HG02798 (cell line): ENCODE results near the gene PI16.

Experiments
- ATAC-seq: cut with Tn5 transposase; IDR thresholded peaks from one replicate; pipeline ENCODE4 v1.9.1; 2021; ENCODE audit warnings: mild to moderate bottlenecking; ENCODE audit not compliant: unreplicated experiment, poor library complexity

The PI16 gene

DNA sequence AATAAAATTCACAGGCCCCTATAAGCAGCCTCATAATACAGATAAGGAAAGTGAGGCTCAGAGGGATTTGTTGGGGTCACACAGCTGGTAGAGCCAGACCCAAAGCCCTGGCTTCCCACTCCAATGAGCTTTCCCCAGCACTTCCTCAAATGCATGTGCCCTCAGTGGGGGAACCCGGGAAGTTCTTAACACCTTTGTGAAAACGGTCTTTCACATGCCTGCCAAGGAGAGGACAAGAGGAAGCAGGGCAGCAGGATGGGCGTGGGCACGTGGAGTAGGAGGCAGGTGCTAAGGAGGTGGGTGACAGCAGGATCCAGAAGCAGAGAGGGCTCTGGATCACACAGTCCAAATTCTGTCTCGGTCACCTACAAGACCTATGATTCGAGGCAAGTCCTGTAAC lies 598 bp downstream of the PI16 start:
- ATAC-seq: no peak

DNA sequence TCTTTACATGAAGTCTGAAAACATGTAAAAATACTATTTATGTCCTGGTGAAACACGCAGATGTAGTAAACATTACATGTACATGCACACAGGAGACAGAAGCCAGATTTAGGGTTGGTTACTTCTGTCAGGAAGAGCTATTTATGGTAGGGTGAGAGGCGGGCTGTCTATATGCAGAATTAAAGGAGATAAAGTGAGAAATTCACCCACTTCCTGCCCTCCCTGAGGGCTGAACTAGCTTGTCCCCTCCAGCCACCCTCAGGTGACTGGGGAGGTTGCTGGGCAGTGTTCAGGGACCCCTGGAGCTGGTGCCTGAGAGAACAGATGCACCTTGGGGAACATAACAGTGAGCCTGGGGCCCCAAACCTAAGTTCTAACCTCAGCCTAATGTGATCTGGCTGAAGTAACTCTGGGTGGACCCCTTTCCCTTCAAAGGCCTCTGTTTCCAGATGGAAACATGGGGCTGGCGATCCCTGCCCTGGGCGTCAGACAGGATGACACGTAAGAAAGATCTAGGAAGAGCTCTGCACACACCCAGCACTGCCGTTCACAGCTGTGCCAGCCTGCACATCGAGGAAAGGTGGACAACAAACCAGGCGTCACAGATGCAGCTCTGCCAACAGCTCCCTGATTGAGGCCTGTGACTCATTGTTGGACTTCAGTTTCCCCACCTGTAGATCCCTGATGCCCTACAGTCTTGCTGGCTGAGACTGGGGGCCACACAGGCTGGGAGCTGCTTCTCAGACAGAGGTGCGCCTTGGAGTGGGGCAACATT lies 1.3 kb downstream of the PI16 start:
- no peak for ATAC-seq

DNA sequence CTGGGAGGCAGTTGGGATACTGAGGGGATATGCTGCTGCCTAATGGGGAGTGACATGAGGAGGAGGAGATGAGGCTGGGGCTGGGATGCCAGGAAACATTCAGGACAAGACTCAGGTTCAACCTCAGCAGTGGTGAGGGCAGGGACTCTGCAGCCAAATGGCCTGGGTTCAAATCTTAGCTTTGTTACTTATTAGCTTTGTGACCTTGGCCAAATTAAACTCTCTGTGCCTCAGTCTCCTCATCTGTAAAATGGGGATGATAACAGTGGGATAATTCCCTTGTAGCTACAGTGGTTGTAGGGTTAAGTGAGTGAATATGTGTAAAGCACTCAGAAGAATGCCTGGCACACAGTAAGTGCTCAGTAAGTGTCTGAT lies 1.9 kb downstream of the PI16 start:
- ATAC-seq: no peak

DNA sequence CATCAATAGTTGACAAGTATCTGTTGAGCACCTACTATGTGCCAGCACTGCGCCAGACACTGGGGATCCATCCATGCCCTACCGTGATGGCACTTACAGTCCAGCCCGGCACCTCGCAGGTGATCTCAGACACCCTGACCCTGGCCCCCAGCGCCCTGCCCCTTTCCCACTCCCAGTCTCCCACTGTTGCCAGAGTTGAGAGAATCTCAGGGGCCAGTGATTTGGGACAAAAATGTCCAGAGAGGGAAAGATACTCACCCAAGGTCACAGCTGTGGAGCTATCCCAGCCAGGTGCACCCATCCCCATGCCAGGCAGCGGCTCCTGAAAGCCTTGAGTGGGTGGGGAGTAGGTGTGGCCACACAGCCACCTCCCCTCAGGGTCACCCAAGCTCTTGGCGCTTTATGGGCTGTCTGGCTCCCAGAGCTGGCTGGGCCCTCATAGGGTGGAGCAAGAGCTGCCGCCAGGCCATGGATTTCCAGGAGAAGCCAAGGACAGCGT lies 3.3 kb downstream of the PI16 start:
- no peak for ATAC-seq

DNA sequence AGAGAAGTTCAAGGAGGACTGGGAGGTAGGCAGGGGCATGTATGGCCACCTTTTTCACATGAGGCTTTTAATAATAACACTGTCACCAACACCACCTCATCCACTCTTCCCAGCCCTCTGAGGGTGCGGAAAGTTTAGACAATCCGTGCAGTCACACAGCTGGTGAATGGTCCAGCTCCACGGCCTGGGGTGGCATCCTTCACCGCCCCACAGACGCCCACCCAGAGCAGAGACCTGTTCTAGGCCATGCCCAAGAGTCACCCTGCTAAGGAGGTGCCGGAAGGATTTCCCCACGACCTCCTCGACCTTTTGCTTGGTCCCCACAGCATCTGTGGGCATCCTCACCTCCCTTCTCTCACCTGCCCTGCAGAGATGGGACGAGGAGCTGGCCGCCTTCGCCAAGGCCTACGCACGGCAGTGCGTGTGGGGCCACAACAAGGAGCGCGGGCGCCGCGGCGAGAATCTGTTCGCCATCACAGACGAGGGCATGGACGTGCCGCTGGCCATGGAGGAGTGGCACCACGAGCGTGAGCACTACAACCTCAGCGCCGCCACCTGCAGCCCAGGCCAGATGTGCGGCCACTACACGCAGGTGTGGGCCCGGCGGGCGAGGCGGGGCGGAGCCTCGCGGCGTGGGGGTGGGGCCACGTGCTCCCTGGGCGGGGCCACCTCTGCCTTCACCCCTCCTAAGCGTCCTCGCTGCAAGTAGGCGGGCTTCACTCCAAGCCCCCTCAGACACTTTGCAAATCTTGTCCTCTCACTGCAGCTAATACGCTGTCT lies 4.4 kb downstream of the PI16 start:
- ATAC-seq: no peak

DNA sequence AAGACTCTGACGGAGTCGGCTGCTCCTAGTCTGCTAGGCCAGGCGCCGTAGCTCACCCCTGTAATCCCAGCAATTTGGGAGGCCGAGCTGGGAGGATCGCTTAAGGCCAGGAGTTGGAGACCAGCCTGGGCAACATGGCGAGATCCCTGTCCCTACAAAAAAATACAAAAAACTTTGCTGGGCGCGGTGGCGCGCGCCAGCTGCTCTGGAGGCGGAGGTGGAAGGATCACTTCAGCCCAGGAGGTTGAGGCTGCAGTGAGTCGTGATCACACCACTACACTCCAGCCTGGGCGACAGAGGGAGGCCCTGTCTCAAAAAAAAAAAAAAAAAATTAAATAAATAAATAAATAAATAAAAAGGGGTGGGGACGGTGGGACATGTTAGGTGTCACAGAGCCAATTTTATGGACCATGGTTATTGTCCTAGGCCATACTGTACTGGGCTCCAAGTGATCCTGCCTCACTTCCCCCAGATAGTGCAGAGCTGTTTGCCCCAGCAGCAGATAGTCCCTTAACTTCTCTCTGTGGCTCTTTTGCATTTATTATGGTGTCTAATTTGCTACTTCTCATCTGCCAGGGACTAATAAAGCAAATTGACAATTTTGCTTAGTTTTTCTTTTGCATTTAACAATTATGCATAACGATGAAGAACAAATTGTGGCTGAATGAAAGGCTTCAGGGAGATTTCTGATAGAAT lies 5.2 kb downstream of the PI16 start:
- ATAC-seq: no peak

DNA sequence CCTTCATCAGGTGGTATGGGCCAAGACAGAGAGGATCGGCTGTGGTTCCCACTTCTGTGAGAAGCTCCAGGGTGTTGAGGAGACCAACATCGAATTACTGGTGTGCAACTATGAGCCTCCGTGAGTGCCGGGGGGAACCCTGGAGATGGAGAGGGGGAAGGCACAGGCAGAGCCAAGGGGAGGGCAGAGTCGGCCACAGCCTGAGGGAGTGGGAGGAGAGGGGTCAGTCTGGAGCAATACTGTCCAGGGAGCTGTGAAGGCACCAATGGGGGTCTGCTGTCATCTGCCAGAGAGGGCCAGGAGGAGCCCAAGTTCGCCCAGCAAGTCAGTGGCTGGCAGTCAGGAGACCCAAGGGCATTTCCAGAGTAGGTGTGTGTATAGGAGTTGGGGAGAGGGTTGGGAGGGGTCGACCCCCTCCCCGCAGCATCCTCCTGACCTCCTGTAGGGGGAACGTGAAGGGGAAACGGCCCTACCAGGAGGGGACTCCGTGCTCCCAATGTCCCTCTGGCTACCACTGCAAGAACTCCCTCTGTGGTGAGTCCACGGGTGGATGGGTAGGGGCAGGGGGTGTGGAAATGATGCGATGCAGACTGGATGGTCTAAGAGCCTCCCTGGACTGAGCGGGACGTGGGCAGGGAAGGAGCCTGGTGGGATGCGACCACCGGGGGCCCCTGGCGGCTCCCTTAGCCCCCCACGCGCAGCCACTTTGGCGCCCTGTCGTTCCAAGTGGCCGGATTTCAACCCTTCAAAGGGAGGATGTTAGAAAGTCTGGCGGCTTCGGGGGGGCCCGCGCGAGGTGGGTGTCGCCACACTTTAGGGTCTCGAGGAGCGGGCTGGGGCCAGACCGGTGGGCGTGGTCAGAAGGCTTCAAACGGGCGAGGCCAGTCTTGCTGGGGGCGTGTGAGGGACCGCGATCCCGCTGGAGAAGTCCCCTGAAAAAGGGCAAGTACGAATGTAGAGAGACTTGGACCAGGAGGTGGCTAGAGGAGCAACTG lies 7.2 kb downstream of the PI16 start:
- no peak for ATAC-seq

DNA sequence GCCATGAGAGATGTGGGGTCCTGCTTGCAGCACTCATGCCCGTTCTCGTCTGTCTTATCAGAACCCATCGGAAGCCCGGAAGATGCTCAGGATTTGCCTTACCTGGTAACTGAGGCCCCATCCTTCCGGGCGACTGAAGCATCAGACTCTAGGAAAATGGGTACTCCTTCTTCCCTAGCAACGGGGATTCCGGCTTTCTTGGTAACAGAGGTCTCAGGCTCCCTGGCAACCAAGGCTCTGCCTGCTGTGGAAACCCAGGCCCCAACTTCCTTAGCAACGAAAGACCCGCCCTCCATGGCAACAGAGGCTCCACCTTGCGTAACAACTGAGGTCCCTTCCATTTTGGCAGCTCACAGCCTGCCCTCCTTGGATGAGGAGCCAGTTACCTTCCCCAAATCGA lies 8.3 kb downstream of the PI16 start:
- no peak for ATAC-seq

DNA sequence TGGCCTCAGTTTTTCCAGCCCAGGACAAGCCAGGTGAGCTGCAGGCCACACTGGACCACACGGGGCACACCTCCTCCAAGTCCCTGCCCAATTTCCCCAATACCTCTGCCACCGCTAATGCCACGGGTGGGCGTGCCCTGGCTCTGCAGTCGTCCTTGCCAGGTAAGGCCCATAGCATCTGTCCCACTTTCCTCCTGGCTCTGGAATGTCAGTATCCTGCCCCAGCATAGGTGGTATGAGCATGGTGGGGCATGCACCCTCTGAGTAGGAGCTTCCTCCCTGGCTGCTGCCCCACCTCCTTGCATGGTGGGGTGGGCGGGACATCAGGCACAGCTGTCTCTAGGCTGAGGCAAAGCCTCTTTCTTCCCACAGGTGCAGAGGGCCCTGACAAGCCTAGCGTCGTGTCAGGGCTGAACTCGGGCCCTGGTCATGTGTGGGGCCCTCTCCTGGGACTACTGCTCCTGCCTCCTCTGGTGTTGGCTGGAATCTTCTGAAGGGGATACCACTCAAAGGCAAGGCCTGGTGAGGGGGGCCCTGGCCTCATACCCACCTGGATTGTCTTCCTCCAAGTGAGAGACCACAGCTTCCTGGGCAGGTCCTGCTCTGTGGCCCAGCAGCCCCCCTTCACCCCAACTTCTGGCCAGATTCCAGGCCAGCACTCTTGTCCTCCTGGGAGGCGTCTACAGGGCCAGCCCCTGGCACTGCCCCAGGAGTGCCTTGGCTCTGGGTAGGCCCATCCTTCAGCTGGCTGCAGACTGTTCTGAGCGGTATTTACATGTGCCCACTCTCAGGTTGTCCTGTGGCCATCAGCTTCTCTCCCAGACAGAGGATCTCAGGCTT lies 9.1 kb downstream of the PI16 start:
- no peak for ATAC-seq

DNA sequence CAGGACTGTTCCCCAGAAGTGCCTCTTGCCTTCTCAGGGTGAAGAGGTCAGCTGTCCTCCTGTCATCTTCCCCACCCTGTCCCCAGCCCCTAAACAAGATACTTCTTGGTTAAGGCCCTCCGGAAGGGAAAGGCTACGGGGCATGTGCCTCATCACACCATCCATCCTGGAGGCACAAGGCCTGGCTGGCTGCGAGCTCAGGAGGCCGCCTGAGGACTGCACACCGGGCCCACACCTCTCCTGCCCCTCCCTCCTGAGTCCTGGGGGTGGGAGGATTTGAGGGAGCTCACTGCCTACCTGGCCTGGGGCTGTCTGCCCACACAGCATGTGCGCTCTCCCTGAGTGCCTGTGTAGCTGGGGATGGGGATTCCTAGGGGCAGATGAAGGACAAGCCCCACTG lies 9.8 kb downstream of the PI16 start:
- no peak for ATAC-seq

DNA sequence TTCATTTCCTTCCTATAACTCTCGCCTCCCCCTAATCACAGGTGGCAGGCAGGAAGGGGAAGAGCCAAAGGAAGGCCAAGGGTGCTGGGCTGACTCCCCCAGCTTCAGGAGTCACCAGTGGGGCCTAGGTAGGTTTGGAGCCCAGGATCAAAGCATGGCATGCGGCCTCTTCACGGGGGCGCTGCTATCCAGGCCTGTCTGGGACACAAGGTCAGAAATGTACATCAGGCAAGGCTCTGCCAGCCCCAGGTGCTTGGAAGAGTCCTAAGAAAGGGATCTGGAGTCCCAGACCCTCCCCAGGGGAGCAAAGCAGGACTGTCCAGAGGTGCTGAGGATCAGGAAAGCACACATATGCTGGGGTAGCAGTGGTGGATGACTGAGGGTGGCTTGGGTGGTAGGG lies 10.4 kb downstream of the PI16 start:
- ATAC-seq: no peak

DNA sequence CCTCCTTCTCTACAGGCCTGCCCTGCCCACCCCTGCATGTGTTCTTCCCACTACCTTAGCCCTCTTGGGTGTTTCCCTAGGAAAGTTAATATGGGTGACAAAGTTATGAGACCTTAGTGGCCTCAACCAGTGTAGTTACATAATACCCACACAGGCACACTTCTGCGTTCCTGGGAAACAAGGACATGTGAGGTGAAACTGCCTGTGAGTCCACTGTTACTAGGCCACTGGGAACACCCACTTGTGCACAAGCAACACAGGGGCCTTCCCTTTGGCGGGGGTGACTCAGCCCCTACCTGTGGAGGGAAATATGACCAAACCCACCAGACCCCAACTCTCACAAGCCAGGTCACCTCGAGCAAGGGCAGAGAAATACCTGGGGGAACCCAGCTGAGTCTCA lies 12.8 kb downstream of the PI16 start:
- ATAC-seq: no peak

DNA sequence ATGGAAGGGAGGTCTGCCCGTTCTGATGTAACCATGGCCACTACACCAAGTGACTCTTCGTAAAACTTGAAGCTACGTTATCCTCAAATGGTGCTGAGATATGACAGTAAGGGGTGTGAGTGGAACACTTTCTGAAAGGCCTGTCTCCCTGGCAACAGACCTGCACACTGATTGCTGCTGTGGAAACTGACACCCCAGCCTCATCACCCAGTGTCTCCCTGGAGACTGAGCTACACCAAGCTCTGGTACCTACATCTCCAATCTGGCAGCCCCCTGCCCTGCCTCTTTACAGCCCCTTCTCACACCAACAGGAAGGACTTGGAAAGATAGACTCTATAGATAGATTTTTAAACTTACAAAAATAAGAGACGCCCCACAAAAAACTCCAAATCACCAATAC lies 13.2 kb downstream of the PI16 start:
- no peak for ATAC-seq

DNA sequence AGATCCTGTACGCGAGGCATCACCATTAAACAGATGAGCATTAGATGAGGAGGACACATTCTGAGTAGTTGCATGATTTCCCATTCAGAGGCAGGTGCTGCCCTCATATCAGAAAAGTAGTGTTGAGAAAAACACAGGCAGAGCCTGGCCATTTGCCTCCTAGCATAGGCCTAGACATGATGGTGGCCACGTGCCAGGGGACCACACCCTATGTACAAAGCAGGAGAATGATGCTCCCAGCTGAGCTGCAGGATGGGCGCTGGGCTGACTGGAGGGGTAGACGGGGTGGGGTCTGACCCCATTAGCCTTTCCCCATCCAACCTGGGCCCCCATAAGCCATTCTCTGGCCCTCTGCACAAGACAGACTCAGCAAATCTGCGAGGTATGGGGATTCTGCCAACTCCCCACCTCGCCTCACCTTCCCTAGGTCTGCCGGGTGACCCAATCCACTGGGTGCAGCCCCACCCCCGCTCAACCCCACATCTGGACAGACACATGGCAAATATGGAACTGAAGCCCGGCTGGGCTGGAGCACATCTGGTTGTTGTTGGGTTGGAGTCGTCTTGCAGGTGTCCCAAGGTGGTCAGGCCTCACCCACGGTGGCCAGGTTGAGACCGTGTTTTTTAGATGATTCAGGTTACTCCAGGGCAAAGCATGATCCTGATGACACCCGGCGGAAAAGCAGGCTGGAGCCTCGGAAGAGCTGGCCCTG lies 13.9 kb downstream of the PI16 start:
- no peak for ATAC-seq

DNA sequence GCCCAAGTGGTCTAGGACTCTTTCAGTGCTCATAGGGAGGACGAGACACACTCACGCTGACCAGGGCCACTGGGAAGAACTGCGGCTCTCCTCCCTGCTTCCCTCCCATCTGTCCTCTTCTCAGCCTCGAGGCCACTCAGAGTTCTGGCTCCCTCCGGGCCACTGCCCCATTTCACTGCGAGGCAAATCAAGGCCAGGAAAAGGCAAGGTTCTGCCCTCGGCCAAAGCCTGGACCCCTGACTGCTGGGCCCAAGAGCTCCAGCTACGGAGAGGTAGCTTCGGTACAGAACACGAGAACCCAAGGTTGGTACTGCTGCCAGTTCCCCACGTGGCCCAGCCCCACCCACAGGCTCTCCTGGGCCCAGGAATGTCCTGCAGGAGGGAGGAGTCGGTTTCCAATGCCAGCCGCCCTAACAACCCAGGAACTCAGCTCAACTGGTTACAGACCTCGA lies 14.7 kb downstream of the PI16 start:
- ATAC-seq: no peak

DNA sequence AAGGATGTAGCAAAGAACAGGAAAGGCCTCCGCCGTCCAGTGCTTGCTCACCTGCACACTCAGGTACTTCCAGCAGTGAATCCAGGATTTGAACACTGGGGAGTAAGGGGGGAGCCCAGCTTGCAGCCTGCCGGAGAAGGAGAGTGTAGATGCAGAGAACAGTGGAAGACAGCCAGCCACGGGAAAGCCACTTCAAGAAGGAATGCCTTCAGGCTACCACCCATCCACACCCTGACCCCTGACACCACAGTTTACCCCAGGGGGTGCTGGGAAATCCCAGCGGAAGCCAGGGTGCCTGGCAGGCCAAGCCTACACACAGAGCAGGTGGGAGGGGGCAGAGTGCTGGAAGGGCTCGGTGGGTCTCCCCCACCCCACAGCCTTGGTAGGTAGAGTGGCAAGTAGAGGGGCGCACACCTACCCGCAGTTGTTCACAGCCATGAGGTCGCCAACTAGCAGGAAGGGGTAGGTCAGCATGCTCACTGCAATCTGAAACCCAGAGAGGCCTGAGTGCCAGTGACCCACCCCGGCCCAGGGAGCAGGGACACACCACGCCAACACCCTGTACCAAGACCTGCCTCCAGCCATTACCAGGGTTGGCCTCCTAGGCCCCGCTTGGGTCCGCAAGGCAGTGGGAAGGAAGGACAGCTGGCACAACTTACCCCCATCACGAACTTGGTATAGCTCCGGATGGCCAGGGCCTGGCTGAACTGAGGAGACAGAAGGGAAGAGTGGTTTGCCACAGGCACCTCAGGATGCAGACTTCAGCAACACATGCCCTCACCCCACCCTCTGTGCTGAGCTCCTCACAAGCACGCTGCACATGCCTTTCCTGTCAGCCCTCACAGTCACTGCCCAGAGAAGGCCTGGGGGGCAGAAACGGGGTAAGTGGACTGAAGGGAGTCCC lies 15.7 kb downstream of the PI16 start:
- ATAC-seq: no peak
